DND-41 (cell line): ENCODE data around the gene ERC2.

ENCODE experiments used
- EZH2 ChIP-seq: IDR thresholded peaks from 3 replicates; pipeline ENCODE4 v1.6.1; 2012; ENCODE audit warnings: borderline replicate concordance, low read depth, mild to moderate bottlenecking, moderate library complexity, low read length, inconsistent platforms; ENCODE audit not compliant: severe bottlenecking
- TF ChIP-seq, protein P1 (sequence below): IDR thresholded peaks from 2 replicates; pipeline ENCODE4 v1.5.1; 2012; ENCODE audit warnings: borderline replicate concordance, low read length, moderate library complexity, mild to moderate bottlenecking; ENCODE audit not compliant: poor library complexity, severe bottlenecking; ENCODE audit errors: extremely low read depth

- TF ChIP-seq, protein P1, sequence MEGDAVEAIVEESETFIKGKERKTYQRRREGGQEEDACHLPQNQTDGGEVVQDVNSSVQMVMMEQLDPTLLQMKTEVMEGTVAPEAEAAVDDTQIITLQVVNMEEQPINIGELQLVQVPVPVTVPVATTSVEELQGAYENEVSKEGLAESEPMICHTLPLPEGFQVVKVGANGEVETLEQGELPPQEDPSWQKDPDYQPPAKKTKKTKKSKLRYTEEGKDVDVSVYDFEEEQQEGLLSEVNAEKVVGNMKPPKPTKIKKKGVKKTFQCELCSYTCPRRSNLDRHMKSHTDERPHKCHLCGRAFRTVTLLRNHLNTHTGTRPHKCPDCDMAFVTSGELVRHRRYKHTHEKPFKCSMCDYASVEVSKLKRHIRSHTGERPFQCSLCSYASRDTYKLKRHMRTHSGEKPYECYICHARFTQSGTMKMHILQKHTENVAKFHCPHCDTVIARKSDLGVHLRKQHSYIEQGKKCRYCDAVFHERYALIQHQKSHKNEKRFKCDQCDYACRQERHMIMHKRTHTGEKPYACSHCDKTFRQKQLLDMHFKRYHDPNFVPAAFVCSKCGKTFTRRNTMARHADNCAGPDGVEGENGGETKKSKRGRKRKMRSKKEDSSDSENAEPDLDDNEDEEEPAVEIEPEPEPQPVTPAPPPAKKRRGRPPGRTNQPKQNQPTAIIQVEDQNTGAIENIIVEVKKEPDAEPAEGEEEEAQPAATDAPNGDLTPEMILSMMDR: no peak
- TF ChIP-seq EZH2: no peak
These were observed 671.2 kb downstream of the ERC2 start for GRCh38 chr3:55797084-55797483.
